K562 (cell line): ENCODE measurements around the gene SLC16A2.

Experiments used
- BACH1 ChIP-seq: fragments of 200-800 bp; sonication (Bioruptor generic); IDR thresholded peaks from 2 replicates; pipeline ENCODE4 v1.6.1; 2016; ENCODE audit warnings: missing genetic modification characterization, missing compliant biosample characterization
- CEBPB ChIP-seq: fragments of 450-650 bp; IDR thresholded peaks from 2 replicates; pipeline ENCODE4 v1.6.1; 2016; ENCODE audit warnings: missing genetic modification characterization, missing compliant biosample characterization
- CHD2 ChIP-seq: IDR thresholded peaks from 2 replicates; pipeline ENCODE4 v1.6.1; 2011; ENCODE audit warnings: low read depth, low read length
- GATA2 ChIP-seq: sonication (generic); formaldehyde crosslinking; IDR thresholded peaks from 2 replicates; pipeline ENCODE4 v1.4.0; 2020; ENCODE audit warnings: mild to moderate bottlenecking, missing genetic modification reagents
- HNRNPUL1 ChIP-seq: fragments of 200-400 bp; formaldehyde crosslinking; IDR thresholded peaks from 2 replicates; pipeline ENCODE4 v1.6.1; 2017; ENCODE audit warnings: low read length
- PHF8 ChIP-seq: fragments of 200-600 bp; sonication (generic); IDR thresholded peaks from 2 replicates; pipeline ENCODE4 v1.6.1; 2012; ENCODE audit warnings: mixed run types, mild to moderate bottlenecking, inconsistent platforms, low read length, moderate library complexity, borderline replicate concordance
- POLR2A ChIP-seq: fragments of 450-650 bp; conservative IDR thresholded peaks from 2 replicates; pipeline ENCODE4 v1.6.1; 2016
- POLR2AphosphoS5 ChIP-seq: IDR thresholded peaks from 2 replicates; pipeline ENCODE4 v1.6.1; 2011; ENCODE audit warnings: mild to moderate bottlenecking, low read depth, low read length, moderate library complexity; ENCODE audit not compliant: control insufficient read depth, insufficient read depth
- SIN3A ChIP-seq, 2 experiments: fragments of 150-350 bp in 1 of 2; IDR thresholded peaks; 2 replicates each; pipeline ENCODE4 v1.6.1; 2011 to 2016; ENCODE audit warnings: borderline replicate concordance in 2 of 2, low read depth in 2 of 2, low read length in 2 of 2, mild to moderate bottlenecking in 2 of 2, moderate library complexity in 2 of 2; ENCODE audit not compliant: control insufficient read depth in 1 of 2
- ZFX ChIP-seq: sonication (generic); formaldehyde crosslinking; IDR thresholded peaks from 2 replicates; pipeline ENCODE4 v1.8.0; 2022; ENCODE audit warnings: mild to moderate bottlenecking, missing genetic modification reagents, moderate library complexity
- ZNF449 ChIP-seq: fragments of 250-450 bp; sonication (Bioruptor Pico); IDR thresholded peaks from 2 replicates; pipeline ENCODE4 v1.8.0; 2022; ENCODE audit warnings: moderate library complexity, mild to moderate bottlenecking, inconsistent platforms
- TF ChIP-seq, protein P1 (sequence below), 3 experiments: IDR thresholded peaks in 2 of 3; conservative IDR thresholded peaks in 1 of 3; 2 replicates each; pipeline ENCODE4 v1.5.1; 2011 to 2012; ENCODE audit warnings: low read length in 3 of 3, mild to moderate bottlenecking in 3 of 3, control low read depth in 2 of 3, improper control_type of control experiment in 1 of 3, inconsistent platforms in 1 of 3, low read depth in 1 of 3, mixed read lengths in 1 of 3, moderate library complexity in 1 of 3; ENCODE audit not compliant: insufficient read depth in 2 of 3
- TF ChIP-seq, protein P2 (sequence below), 3 experiments: fragments of 200-800 bp in 1 of 3; fragments of 250-450 bp in 1 of 3; fragments of 450-650 bp in 1 of 3; sonication (Bioruptor Pico) in 1 of 3; sonication (Bioruptor generic) in 1 of 3; formaldehyde crosslinking in 1 of 3; IDR thresholded peaks; 2 replicates each; pipeline versions ENCODE4 v1.6.1 to v1.8.0; 2016 to 2022; ENCODE audit warnings: mild to moderate bottlenecking in 2 of 3, missing genetic modification characterization in 2 of 3, missing compliant biosample characterization in 1 of 3, moderate library complexity in 1 of 3
- TF ChIP-seq, protein P3 (sequence below), 2 experiments: fragments of 450-650 bp; conservative IDR thresholded peaks; 2 replicates each; pipeline ENCODE4 v1.6.1; 2017; ENCODE audit warnings: mild to moderate bottlenecking in 2 of 2, moderate library complexity in 2 of 2

GRCh38 chrX:74377282-74377681 is 44.0 kb upstream of the SLC16A2 start:
- TF ChIP-seq, protein P1, sequence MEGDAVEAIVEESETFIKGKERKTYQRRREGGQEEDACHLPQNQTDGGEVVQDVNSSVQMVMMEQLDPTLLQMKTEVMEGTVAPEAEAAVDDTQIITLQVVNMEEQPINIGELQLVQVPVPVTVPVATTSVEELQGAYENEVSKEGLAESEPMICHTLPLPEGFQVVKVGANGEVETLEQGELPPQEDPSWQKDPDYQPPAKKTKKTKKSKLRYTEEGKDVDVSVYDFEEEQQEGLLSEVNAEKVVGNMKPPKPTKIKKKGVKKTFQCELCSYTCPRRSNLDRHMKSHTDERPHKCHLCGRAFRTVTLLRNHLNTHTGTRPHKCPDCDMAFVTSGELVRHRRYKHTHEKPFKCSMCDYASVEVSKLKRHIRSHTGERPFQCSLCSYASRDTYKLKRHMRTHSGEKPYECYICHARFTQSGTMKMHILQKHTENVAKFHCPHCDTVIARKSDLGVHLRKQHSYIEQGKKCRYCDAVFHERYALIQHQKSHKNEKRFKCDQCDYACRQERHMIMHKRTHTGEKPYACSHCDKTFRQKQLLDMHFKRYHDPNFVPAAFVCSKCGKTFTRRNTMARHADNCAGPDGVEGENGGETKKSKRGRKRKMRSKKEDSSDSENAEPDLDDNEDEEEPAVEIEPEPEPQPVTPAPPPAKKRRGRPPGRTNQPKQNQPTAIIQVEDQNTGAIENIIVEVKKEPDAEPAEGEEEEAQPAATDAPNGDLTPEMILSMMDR (IDR thresholded peaks at IDR 0.05 in 2 of 3, conservative IDR thresholded peaks at IDR 0.05 in 1 of 3; ENCODE audit: insufficient read depth in 2 of 3, low read depth in 1 of 3, low read length in 3 of 3): no peak
- TF ChIP-seq SIN3A (IDR thresholded peaks at IDR 0.05; ENCODE audit: borderline replicate concordance in 2 of 2, control insufficient read depth in 1 of 2, low read depth in 2 of 2, low read length in 2 of 2) (no peak), ZNF449 (CRISPR knock-in tag) (no peak), HNRNPUL1 (no peak), POLR2AphosphoS5 (no peak), CHD2 (no peak), POLR2A (no peak), CEBPB (tag) (no peak), GATA2 (no peak), PHF8 (no peak), BACH1 (no peak), ZFX (CRISPR knock-in tag) (no peak)
- TF ChIP-seq, protein P2, sequence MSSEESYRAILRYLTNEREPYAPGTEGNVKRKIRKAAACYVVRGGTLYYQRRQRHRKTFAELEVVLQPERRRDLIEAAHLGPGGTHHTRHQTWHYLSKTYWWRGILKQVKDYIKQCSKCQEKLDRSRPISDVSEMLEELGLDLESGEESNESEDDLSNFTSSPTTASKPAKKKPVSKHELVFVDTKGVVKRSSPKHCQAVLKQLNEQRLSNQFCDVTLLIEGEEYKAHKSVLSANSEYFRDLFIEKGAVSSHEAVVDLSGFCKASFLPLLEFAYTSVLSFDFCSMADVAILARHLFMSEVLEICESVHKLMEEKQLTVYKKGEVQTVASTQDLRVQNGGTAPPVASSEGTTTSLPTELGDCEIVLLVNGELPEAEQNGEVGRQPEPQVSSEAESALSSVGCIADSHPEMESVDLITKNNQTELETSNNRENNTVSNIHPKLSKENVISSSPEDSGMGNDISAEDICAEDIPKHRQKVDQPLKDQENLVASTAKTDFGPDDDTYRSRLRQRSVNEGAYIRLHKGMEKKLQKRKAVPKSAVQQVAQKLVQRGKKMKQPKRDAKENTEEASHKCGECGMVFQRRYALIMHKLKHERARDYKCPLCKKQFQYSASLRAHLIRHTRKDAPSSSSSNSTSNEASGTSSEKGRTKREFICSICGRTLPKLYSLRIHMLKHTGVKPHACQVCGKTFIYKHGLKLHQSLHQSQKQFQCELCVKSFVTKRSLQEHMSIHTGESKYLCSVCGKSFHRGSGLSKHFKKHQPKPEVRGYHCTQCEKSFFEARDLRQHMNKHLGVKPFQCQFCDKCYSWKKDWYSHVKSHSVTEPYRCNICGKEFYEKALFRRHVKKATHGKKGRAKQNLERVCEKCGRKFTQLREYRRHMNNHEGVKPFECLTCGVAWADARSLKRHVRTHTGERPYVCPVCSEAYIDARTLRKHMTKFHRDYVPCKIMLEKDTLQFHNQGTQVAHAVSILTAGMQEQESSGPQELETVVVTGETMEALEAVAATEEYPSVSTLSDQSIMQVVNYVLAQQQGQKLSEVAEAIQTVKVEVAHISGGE (CRISPR knock-in tag; IDR thresholded peaks at IDR 0.05): no peak
- TF ChIP-seq, protein P3, sequence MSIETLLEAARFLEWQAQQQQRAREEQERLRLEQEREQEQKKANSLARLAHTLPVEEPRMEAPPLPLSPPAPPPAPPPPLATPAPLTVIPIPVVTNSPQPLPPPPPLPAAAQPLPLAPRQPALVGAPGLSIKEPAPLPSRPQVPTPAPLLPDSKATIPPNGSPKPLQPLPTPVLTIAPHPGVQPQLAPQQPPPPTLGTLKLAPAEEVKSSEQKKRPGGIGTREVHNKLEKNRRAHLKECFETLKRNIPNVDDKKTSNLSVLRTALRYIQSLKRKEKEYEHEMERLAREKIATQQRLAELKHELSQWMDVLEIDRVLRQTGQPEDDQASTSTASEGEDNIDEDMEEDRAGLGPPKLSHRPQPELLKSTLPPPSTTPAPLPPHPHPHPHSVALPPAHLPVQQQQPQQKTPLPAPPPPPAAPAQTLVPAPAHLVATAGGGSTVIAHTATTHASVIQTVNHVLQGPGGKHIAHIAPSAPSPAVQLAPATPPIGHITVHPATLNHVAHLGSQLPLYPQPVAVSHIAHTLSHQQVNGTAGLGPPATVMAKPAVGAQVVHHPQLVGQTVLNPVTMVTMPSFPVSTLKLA (conservative IDR thresholded peaks at IDR 0.05): no peak
